GM12878 (cell line): Measurements from ENCODE around the gene HTR6. TPM values are rescaled to one million over a fixed set of nuclear protein-coding genes. Genes with fewer than 3 reads are reported as not detected.

Experiments used
- CUX1 ChIP-seq: IDR thresholded peaks from 2 replicates; pipeline ENCODE4 v1.6.1; 2012; ENCODE audit warnings: improper control_type of control experiment, low read depth, low read length; ENCODE audit not compliant: insufficient replicate concordance
- FOS ChIP-seq: IDR thresholded peaks from 3 replicates; pipeline ENCODE4 v1.6.1; 2011; ENCODE audit warnings: borderline replicate concordance; ENCODE audit not compliant: insufficient read length; ENCODE audit errors: extremely low read depth
- MYB ChIP-seq: fragments of 150-350 bp; IDR thresholded peaks from 2 replicates; pipeline ENCODE4 v1.6.1; 2014; ENCODE audit warnings: mild to moderate bottlenecking, low read depth, low read length, borderline replicate concordance
- NFYA ChIP-seq: IDR thresholded peaks from 2 replicates; pipeline ENCODE4 v1.6.1; 2011; ENCODE audit warnings: low read depth, mild to moderate bottlenecking, low read length, improper control_type of control experiment, borderline replicate concordance
- PAX8 ChIP-seq: fragments of 450-650 bp; IDR thresholded peaks from 2 replicates; pipeline ENCODE4 v1.6.1; 2017; ENCODE audit warnings: mild to moderate bottlenecking, moderate library complexity
- RAD21 ChIP-seq: IDR thresholded peaks from 2 replicates; pipeline ENCODE4 v1.6.1; 2011; ENCODE audit warnings: mild to moderate bottlenecking, low read depth, low read length, moderate library complexity; ENCODE audit not compliant: insufficient read depth
- RB1 ChIP-seq: fragments of 450-650 bp; formaldehyde crosslinking; IDR thresholded peaks from 2 replicates; pipeline ENCODE4 v1.6.1; 2017; ENCODE audit warnings: mild to moderate bottlenecking, borderline replicate concordance
- REST ChIP-seq: IDR thresholded peaks from 2 replicates; pipeline ENCODE4 v1.6.1; 2012; ENCODE audit warnings: mild to moderate bottlenecking, low read depth, low read length
- STAT1 ChIP-seq: fragments of 450-650 bp; conservative IDR thresholded peaks from 2 replicates; pipeline ENCODE4 v1.6.1; 2014; ENCODE audit warnings: antibody characterized with exemption, mild to moderate bottlenecking
- STAT3 ChIP-seq: IDR thresholded peaks from 2 replicates; pipeline ENCODE4 v1.6.1; 2011; ENCODE audit warnings: low read depth, low read length, improper control_type of control experiment
- polyA plus RNA-seq, 11 experiments: library from polyadenylated mRNA; depleted of rRNA in 4 of 11; unstranded in 6 of 11; stranded (reverse) in 5 of 11; fragments of >200 nt; fragmentation: Nextera tagmentation in 4 of 11; fragmentation: Illumina TruSeq in 1 of 11; extraction: Ambion mirVana in 4 of 11; extraction: Trizol in 1 of 11; gene quantifications; 1 replicate in 1 of 11; 2 replicates in 10 of 11; pipeline versions ENCODE4 v1.2.1 to v1.2.3, GENCODE V29; 2011 to 2016; ENCODE audit warnings: inconsistent platforms in 2 of 11, missing spikeins in 2 of 11, low read depth in 1 of 11
- total RNA-seq, 4 experiments: library from RNA; depleted of rRNA in 3 of 4; stranded (reverse); fragments of >200 nt in 3 of 4; fragmentation: Illumina TruSeq in 1 of 4; extraction: Trizol in 1 of 4; gene quantifications; 2 replicates each; pipeline versions ENCODE4 v1.2.1 to v1.2.3, GENCODE V29; 2013 to 2021

The HTR6 gene
- total and polyA plus RNA-seq, 10 of the 15 experiments (the other 5 are each of a cell fraction or from before 2014, with no cell fraction given), result 0.03 to 5.3 (median 1.7) TPM; not detected in 2

- TF ChIP-seq REST (no peak), FOS (no peak), MYB (no peak), RB1 (0 out of 2 replicates have a peak, but pooled peaks have one; percentile 26), STAT1 (no peak), STAT3 (no peak), RAD21 (peak; percentile 63), PAX8 (no peak), CUX1 (no peak), NFYA (no peak)
These were observed 50.9 kb downstream of the HTR6 start (continued) for GRCh38 chr1:19715334-19716203.
